ENCODE data around the gene CEP55. TPM values are rescaled to one million over a fixed set of nuclear protein-coding genes. Genes with fewer than 3 reads are reported as not detected.
"Not testable (repeated sequence)": the region's sequence is repeated elsewhere in the genome, so short reads cannot be mapped to it uniquely, and the experiment has no call there.

Gene CEP55
- total and polyA plus RNA-seq, 2 experiments from 2014 or later: 14.9 to 21.5 TPM

GRCh38 chr10:93541402-93542357 lies 45.3 kb downstream of the CEP55 start:
- peak; percentile 79 for DNase-seq

GRCh38 chr10:93542358-93542791 lies 46.0 kb downstream of the CEP55 start:
- Histone ChIP-seq H3K9me3 (ENCODE audit: low read depth) (no peaks in the 10 kb centered on the region), H3K9ac (no peak overlapping the region), H3F3A (ENCODE audit: insufficient read depth) (no peaks in the 10 kb centered on the region), H3K4me1 (ENCODE audit: insufficient read depth) (no peaks in the 10 kb centered on the region), H3K36me3 (ENCODE audit: low read depth) (no peaks in the 10 kb centered on the region), H3K27ac (no peak overlapping the region), H3K4me3 (peak overlapping the region; percentile 53), H2AFZ (peak overlapping the region; percentile 34; the same call in 1 of the 2 replicates), H3K9me2 (ENCODE audit: insufficient read depth) (no peaks in the 10 kb centered on the region), H3K79me2 (ENCODE audit: insufficient read depth) (no peaks in the 10 kb centered on the region), H4K20me1 (ENCODE audit: insufficient read depth) (no peaks in the 10 kb centered on the region), H3K4me2 (ENCODE audit: unreplicated experiment) (peak overlapping the region; percentile 74), H3K27me3 (replicated peaks; ENCODE audit: insufficient read depth) (peaks cover 9% of the 10 kb centered on the region)
- DNase-seq: peak; percentile 30
- 0 to 2% methylated on average over 10 of the region's 10 CpGs for WGBS, 2 experiments (ENCODE audit: low coverage in 1 of 2, low lambda C conversion rate in 2 of 2, missing lambda C conversion rate in 2 of 2)
- in situ Hi-C loops (cut with MboI): loop anchor here (10.0 kb wide), 1 partner anchor 132 kb away; no protein-coding TSS in a partner anchor
- TF ChIP-seq EZH2 (IDR thresholded peaks at IDR 0.05; ENCODE audit: insufficient read depth, poor library complexity, severe bottlenecking) (no peak), EZH2phosphoT487 (IDR thresholded peaks at IDR 0.05; ENCODE audit: insufficient read depth, low read depth) (no peak)

More at GRCh38 chr10:93541402-93542357, 45.3 kb downstream of the CEP55 start:
- Histone ChIP-seq H3K36me3 (ENCODE audit: low read depth) (no peaks in the 10 kb centered on the region), H3F3A (ENCODE audit: insufficient read depth) (no peaks in the 10 kb centered on the region), H3K4me2 (ENCODE audit: unreplicated experiment) (peak overlapping the region; percentile 74), H4K20me1 (ENCODE audit: insufficient read depth) (no peaks in the 10 kb centered on the region), H3K79me2 (ENCODE audit: insufficient read depth) (no peaks in the 10 kb centered on the region), H3K4me1 (ENCODE audit: insufficient read depth) (no peaks in the 10 kb centered on the region), H3K9me2 (ENCODE audit: insufficient read depth) (no peaks in the 10 kb centered on the region), H2AFZ (peak overlapping the region; percentile 34; the same call in 1 of the 2 replicates), H3K9ac (no peak overlapping the region), H3K27ac (no peak overlapping the region), H3K4me3 (peak overlapping the region; percentile 53), H3K9me3 (ENCODE audit: low read depth) (no peaks in the 10 kb centered on the region), H3K27me3 (replicated peaks; ENCODE audit: insufficient read depth) (peaks cover 9% of the 10 kb centered on the region)
- in situ Hi-C loops (cut with MboI): loop anchor here (10.0 kb wide), 1 partner anchor 133 kb away; no protein-coding TSS in a partner anchor
- 41% methylated on average over 23 of the region's 23 CpGs for WGBS, 2 experiments (ENCODE audit: low coverage in 1 of 2, low lambda C conversion rate in 2 of 2, missing lambda C conversion rate in 2 of 2)
- TF ChIP-seq EZH2phosphoT487 (IDR thresholded peaks at IDR 0.05; ENCODE audit: insufficient read depth, low read depth): no peak
- no peak for TF ChIP-seq EZH2 (IDR thresholded peaks at IDR 0.05; ENCODE audit: insufficient read depth, poor library complexity, severe bottlenecking)

GRCh38 chr10:93546995-93547394 lies 50.6 kb downstream of the CEP55 start:
- not testable (repeated sequence) for H3K4me1 ChIP-seq (ENCODE audit: insufficient read depth); DNase-seq; H3F3A ChIP-seq (ENCODE audit: insufficient read depth); H3K9me2 ChIP-seq (ENCODE audit: insufficient read depth); H3K79me2 ChIP-seq (ENCODE audit: insufficient read depth); H3K9ac ChIP-seq; H3K36me3 ChIP-seq (ENCODE audit: low read depth); H3K27me3 ChIP-seq (replicated peaks; ENCODE audit: insufficient read depth); H4K20me1 ChIP-seq (ENCODE audit: insufficient read depth); H3K27ac ChIP-seq; H3K9me3 ChIP-seq (ENCODE audit: low read depth); H3K4me3 ChIP-seq; H3K4me2 ChIP-seq (ENCODE audit: unreplicated experiment); H2AFZ ChIP-seq
- in situ Hi-C loops (cut with MboI): loop anchor here (10.0 kb wide), 1 partner anchor 128 kb away; no protein-coding TSS in a partner anchor
- WGBS, 2 experiments (ENCODE audit: low coverage in 1 of 2, low lambda C conversion rate in 2 of 2, missing lambda C conversion rate in 2 of 2): 53 to 55% methylated on average over 8 of the region's 8 CpGs

- H3K79me2 ChIP-seq (ENCODE audit: insufficient read depth): no peaks in the 10 kb centered on the region
- no peaks in the 10 kb centered on the region for H3K9me2 ChIP-seq (ENCODE audit: insufficient read depth)
- no peaks in the 10 kb centered on the region for H4K20me1 ChIP-seq (ENCODE audit: insufficient read depth)
- TF ChIP-seq EZH2 (IDR thresholded peaks at IDR 0.05; ENCODE audit: insufficient read depth, poor library complexity, severe bottlenecking): no peak
- TF ChIP-seq EZH2phosphoT487 (IDR thresholded peaks at IDR 0.05; ENCODE audit: insufficient read depth, low read depth): no peak
- no peak for DNase-seq
- no peak overlapping the region for H3K27ac ChIP-seq
- no peaks in the 10 kb centered on the region for H3K36me3 ChIP-seq (ENCODE audit: low read depth)
- H3K9ac ChIP-seq: no peak overlapping the region
- H3K27me3 ChIP-seq (replicated peaks; ENCODE audit: insufficient read depth): peaks cover 9% of the 10 kb centered on the region
- H3K9me3 ChIP-seq (ENCODE audit: low read depth): no peaks in the 10 kb centered on the region
- H3K4me3 ChIP-seq: no peak overlapping the region
- no peak overlapping the region for H3K4me2 ChIP-seq (ENCODE audit: unreplicated experiment)
- H3K4me1 ChIP-seq (ENCODE audit: insufficient read depth): no peaks in the 10 kb centered on the region
- H2AFZ ChIP-seq: no peak overlapping the region
- H3F3A ChIP-seq (ENCODE audit: insufficient read depth): no peaks in the 10 kb centered on the region
- in situ Hi-C loops (cut with MboI): loop anchor here (10.0 kb wide), 1 partner anchor 127 kb away; no protein-coding TSS in a partner anchor
Observed at GRCh38 chr10:93547522-93547921, 51.1 kb downstream of the CEP55 start.
